GM23338 (cell line): ENCODE results near the gene DERA.

Source experiments
- CREB1 ChIP-seq: fragments of 250-450 bp; sonication (Bioruptor Pico); IDR thresholded peaks from 2 replicates; pipeline ENCODE4 v1.5.0; 2020; ENCODE audit warnings: low read depth, mild to moderate bottlenecking, moderate library complexity
- CTCF ChIP-seq, 2 experiments: fragments of 200-600 bp in 1 of 2; sonication (generic) in 1 of 2; conservative IDR thresholded peaks; 2 replicates each; pipeline versions ENCODE4 v1.5.1 to v1.6.1; 2016 to 2017; ENCODE audit warnings: antibody characterized with exemption in 2 of 2, low read depth in 2 of 2, mild to moderate bottlenecking in 2 of 2, moderate library complexity in 1 of 2
- ETS1 ChIP-seq: IDR thresholded peaks from 2 replicates; pipeline ENCODE4 v1.6.1; 2016; ENCODE audit warnings: antibody characterized with exemption
- EZH2 ChIP-seq: fragments of 200-600 bp; sonication (generic); IDR thresholded peaks from one replicate; pipeline ENCODE4 v1.8.0; 2017; ENCODE audit warnings: antibody characterized with exemption, mild to moderate bottlenecking, low read depth; ENCODE audit not compliant: unreplicated experiment
- EZH2phosphoT487 ChIP-seq: fragments of 200-600 bp; sonication (generic); IDR thresholded peaks from one replicate; pipeline ENCODE4 v1.8.1; 2018; ENCODE audit warnings: antibody characterized with exemption; ENCODE audit not compliant: unreplicated experiment
- JUNB ChIP-seq: IDR thresholded peaks from one replicate; pipeline ENCODE4 v1.6.1; 2016; ENCODE audit warnings: antibody characterized with exemption; ENCODE audit not compliant: unreplicated experiment
- NANOG ChIP-seq: IDR thresholded peaks from 2 replicates; pipeline ENCODE4 v1.6.1; 2016; ENCODE audit warnings: antibody characterized with exemption, borderline replicate concordance
- POLR2AphosphoS5 ChIP-seq: IDR thresholded peaks from 2 replicates; pipeline ENCODE4 v1.6.1; 2016; ENCODE audit warnings: antibody characterized with exemption, low read depth
- REST ChIP-seq: IDR thresholded peaks from one replicate; pipeline ENCODE4 v1.6.1; 2018; ENCODE audit warnings: antibody characterized with exemption; ENCODE audit not compliant: unreplicated experiment
- ZNF114 ChIP-seq: fragments of 250-450 bp; sonication (Bioruptor Pico); IDR thresholded peaks from 2 replicates; pipeline ENCODE4 v1.5.0; 2020; ENCODE audit warnings: mild to moderate bottlenecking, moderate library complexity
- ZNF331 ChIP-seq: fragments of 250-450 bp; sonication (Bioruptor Pico); IDR thresholded peaks from 2 replicates; pipeline ENCODE4 v1.5.0; 2020; ENCODE audit warnings: low read depth, mild to moderate bottlenecking, moderate library complexity

GRCh38 chr12:15936751-15937150 is 25.6 kb downstream of the DERA start:
- TF ChIP-seq CTCF (conservative IDR thresholded peaks at IDR 0.05; ENCODE audit: low read depth in 2 of 2) (no peak), JUNB (no peak), REST (no peak), EZH2 (no peak), POLR2AphosphoS5 (no peak), EZH2phosphoT487 (no peak), ZNF114 (CRISPR knock-in tag) (no peak), NANOG (no peak), CREB1 (no peak), ZNF331 (CRISPR knock-in tag) (no peak), ETS1 (no peak)
